Esophagus muscularis mucosa (tissue), 4 donors: Measurements from ENCODE around the gene SARS2.

Source experiments
- EP300 ChIP-seq: sonication (generic); formaldehyde crosslinking; IDR thresholded peaks from one replicate; pipeline ENCODE4 v1.6.1; 2017; ENCODE audit warnings: antibody characterized with exemption
- POLR2A ChIP-seq: fragments of 450-650 bp; IDR thresholded peaks from one replicate; pipeline ENCODE4 v1.6.1; 2017; ENCODE audit warnings: antibody characterized with exemption, moderate library complexity, mild to moderate bottlenecking, low read depth
- POLR2AphosphoS5 ChIP-seq, 2 donors: sonication (generic); formaldehyde crosslinking; IDR thresholded peaks; one replicate each; pipeline ENCODE4 v1.6.1; 2017; ENCODE audit warnings: antibody characterized with exemption in 2 of 2
- TF ChIP-seq, protein P1 (sequence below), 3 experiments: fragments of 200-600 bp in 2 of 3; fragments of 450-650 bp in 1 of 3; sonication (generic) in 2 of 3; IDR thresholded peaks; one replicate each; pipeline ENCODE4 v1.5.1; 2017 to 2019; ENCODE audit warnings: antibody characterized with exemption in 3 of 3, mild to moderate bottlenecking in 2 of 3, moderate library complexity in 1 of 3

DNA sequence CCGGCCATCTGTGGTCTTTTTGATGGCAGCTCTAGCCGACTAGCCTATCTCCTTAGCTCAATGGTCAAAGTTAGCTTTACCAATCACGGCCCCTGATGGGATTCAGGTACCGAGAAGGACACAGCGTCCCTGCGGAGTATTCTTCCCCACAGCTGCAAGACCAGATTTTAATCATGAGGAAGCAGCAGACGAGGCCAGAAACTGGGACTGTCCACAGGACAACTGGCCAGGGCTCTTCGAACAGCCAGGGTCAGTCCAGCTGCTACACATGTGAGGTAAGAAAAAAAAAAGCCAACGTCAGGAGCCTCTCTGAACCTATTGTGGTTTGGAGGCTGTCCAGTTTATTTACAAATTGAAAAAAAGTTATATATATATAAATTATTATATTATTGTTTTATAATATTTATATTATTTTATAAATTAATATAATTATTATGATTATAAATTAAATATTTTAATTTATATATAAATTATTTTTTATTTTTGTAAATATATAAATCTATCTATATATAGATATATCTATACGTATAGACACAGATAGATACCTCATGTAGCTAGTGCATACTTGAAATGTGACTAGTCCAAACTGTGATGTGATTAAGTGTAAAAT is 63.3 kb downstream of the SARS2 start:
- TF ChIP-seq, protein P1, sequence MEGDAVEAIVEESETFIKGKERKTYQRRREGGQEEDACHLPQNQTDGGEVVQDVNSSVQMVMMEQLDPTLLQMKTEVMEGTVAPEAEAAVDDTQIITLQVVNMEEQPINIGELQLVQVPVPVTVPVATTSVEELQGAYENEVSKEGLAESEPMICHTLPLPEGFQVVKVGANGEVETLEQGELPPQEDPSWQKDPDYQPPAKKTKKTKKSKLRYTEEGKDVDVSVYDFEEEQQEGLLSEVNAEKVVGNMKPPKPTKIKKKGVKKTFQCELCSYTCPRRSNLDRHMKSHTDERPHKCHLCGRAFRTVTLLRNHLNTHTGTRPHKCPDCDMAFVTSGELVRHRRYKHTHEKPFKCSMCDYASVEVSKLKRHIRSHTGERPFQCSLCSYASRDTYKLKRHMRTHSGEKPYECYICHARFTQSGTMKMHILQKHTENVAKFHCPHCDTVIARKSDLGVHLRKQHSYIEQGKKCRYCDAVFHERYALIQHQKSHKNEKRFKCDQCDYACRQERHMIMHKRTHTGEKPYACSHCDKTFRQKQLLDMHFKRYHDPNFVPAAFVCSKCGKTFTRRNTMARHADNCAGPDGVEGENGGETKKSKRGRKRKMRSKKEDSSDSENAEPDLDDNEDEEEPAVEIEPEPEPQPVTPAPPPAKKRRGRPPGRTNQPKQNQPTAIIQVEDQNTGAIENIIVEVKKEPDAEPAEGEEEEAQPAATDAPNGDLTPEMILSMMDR (IDR thresholded peaks at IDR 0.05), result no peak
- no peak for TF ChIP-seq POLR2AphosphoS5 (IDR thresholded peaks at IDR 0.05)
- TF ChIP-seq POLR2A, result no peak
- no peak for TF ChIP-seq EP300
